Measurements from ENCODE around the gene GPC1.

Gene GPC1

GRCh38 chr2:240412975-240413812 lies 22.3 kb upstream of the GPC1 start:
- H3K9me3 ChIP-seq (ENCODE audit: control insufficient read depth, insufficient read depth, low read depth, low read length) = no peaks in the 10 kb centered on the region
- ChIA-PET CTCF (no interaction called here), POLR2A (no interaction called here)
- H3K36me3 ChIP-seq (ENCODE audit: control insufficient read depth in 2 of 2, insufficient read depth in 1 of 2, low read length in 2 of 2) = no peaks in the 10 kb centered on the region
- H3K27ac ChIP-seq (ENCODE audit: extremely low read depth, low read depth, low read length) = no peak overlapping the region
- TF ChIP-seq YY2 (tag by site-specific recombination; IDR thresholded peaks at IDR 0.05) (no peak), SP2 (tag by site-specific recombination; IDR thresholded peaks at IDR 0.05) (no peak), ZNF280D (tag by site-specific recombination; IDR thresholded peaks at IDR 0.05) (no peak), ZFHX2 (tag by site-specific recombination; conservative IDR thresholded peaks at IDR 0.05) (no peak), REST (tag by site-specific recombination; IDR thresholded peaks at IDR 0.05) (no peak), BCL11B (tag by site-specific recombination; IDR thresholded peaks at IDR 0.05; ENCODE audit: low read depth) (no peak), ZNF707 (tag by site-specific recombination; IDR thresholded peaks at IDR 0.05) (no peak), ZNF837 (tag by site-specific recombination; IDR thresholded peaks at IDR 0.05) (no peak), OSR2 (tag by site-specific recombination; IDR thresholded peaks at IDR 0.05) (no peak), ZXDB (tag by site-specific recombination; IDR thresholded peaks at IDR 0.05) (no peak)
- no peak overlapping the region for H3K4me3 ChIP-seq (ENCODE audit: low read depth, low read length)
- H3K4me1 ChIP-seq (ENCODE audit: control insufficient read depth, insufficient read depth, low read length) = no peaks in the 10 kb centered on the region

- ChIA-PET POLR2A (no interaction called here), CTCF (no interaction called here)
Observed at GRCh38 chr2:240413813-240414429, 21.5 kb upstream of the GPC1 start.

More at GRCh38 chr2:240413813-240414429, 21.5 kb upstream of the GPC1 start:
- Histone ChIP-seq H3K9me3 (ENCODE audit: control insufficient read depth, insufficient read depth, low read depth, low read length) (no peaks in the 10 kb centered on the region), H3K4me3 (ENCODE audit: low read depth, low read length) (no peak overlapping the region), H3K4me1 (ENCODE audit: control insufficient read depth, insufficient read depth, low read length) (no peaks in the 10 kb centered on the region), H3K36me3 (ENCODE audit: control insufficient read depth in 2 of 2, insufficient read depth in 1 of 2, low read length in 2 of 2) (no peaks in the 10 kb centered on the region), H3K27ac (ENCODE audit: extremely low read depth, low read depth, low read length) (no peak overlapping the region)
- no peak for TF ChIP-seq ZSCAN30 (tag by site-specific recombination; IDR thresholded peaks at IDR 0.05)
- no peak for TF ChIP-seq ZNF610 (tag by site-specific recombination; IDR thresholded peaks at IDR 0.05; ENCODE audit: borderline replicate concordance)
- TF ChIP-seq ZNF747 (tag by site-specific recombination; IDR thresholded peaks at IDR 0.05) = no peak
- no peak for TF ChIP-seq FEZF1 (tag by site-specific recombination; IDR thresholded peaks at IDR 0.05)
- TF ChIP-seq ZBTB10 (tag by site-specific recombination; IDR thresholded peaks at IDR 0.05) = no peak
- TF ChIP-seq ZNF404 (tag by site-specific recombination; IDR thresholded peaks at IDR 0.05) = no peak
- no peak for TF ChIP-seq ZNF433 (tag by site-specific recombination; IDR thresholded peaks at IDR 0.05; ENCODE audit: low read depth)
- TF ChIP-seq TRIM28 (IDR thresholded peaks at IDR 0.05; ENCODE audit: borderline replicate concordance, low read length) = no peak

Data from HEK293 (cell line).